SJSA1 (cell line): Measurements from ENCODE around the gene IL5RA. TPM values are rescaled to one million over a fixed set of nuclear protein-coding genes. Genes with fewer than 3 reads are reported as not detected.

Experiments
- DNase-seq, 2 experiments: peaks; one replicate each; pipeline ENCODE4 v3.0.0-alpha.2; 2015 to 2020; ENCODE audit warnings: low spot score in 2 of 2, low read depth in 1 of 2
- H3K27ac ChIP-seq: fragments of 250-450 bp; sonication (Bioruptor Pico); 2 replicates; pipeline ENCODE4 v1.5.1; 2020; ENCODE audit warnings: mild to moderate bottlenecking, moderate library complexity
- H3K27me3 ChIP-seq: fragments of 250-450 bp; sonication (Bioruptor Pico); replicated peaks from 2 replicates; pipeline ENCODE4 v1.5.1; 2020; ENCODE audit warnings: mild to moderate bottlenecking, moderate library complexity
- H3K36me3 ChIP-seq: fragments of 250-450 bp; sonication (Bioruptor Pico); 2 replicates; pipeline ENCODE4 v1.5.1; 2020; ENCODE audit warnings: mild to moderate bottlenecking
- H3K4me1 ChIP-seq: fragments of 250-450 bp; sonication (Bioruptor Pico); replicated peaks from 2 replicates; pipeline ENCODE4 v1.6.1; 2021; ENCODE audit warnings: mild to moderate bottlenecking
- H3K4me3 ChIP-seq: fragments of 250-450 bp; sonication (Bioruptor Pico); 2 replicates; pipeline ENCODE4 v1.5.1; 2020; ENCODE audit warnings: mild to moderate bottlenecking
- H3K9me3 ChIP-seq: fragments of 250-450 bp; sonication (Bioruptor Pico); replicated peaks from 2 replicates; pipeline ENCODE4 v1.5.1; 2020; ENCODE audit warnings: mild to moderate bottlenecking
- total RNA-seq: library from RNA; depleted of rRNA; stranded (reverse); fragments of >200 nt; shearing (Covaris generic); gene quantifications from 2 replicates; pipeline ENCODE4 v1.2.3, GENCODE V29; 2014

The IL5RA gene
- total RNA-seq, 1 experiment from 2014 or later: not detected

DNA sequence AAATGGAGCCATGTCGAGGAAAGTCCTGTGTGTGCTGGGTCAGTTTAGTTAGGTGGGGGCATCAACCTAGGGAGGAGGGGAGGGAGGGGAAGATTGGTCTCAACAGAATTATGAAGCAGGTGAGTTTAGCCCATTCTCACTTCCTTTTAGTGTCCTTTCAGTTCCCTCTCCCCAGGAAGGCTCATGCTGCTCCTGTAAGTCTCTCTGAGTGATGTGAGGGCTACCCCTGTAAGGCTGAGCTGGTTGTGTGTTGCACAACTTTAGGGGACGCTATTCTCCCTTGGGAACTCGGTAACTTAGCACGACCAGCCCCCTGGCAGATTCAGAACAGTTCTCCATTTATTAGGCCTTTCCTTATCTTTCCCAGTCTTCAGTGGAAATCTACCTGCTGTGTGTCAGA lies 21.2 kb downstream of the IL5RA start:
- Histone ChIP-seq H3K27me3 (no peaks in the 10 kb centered on the region), H3K4me3 (no peak overlapping the region)

DNA sequence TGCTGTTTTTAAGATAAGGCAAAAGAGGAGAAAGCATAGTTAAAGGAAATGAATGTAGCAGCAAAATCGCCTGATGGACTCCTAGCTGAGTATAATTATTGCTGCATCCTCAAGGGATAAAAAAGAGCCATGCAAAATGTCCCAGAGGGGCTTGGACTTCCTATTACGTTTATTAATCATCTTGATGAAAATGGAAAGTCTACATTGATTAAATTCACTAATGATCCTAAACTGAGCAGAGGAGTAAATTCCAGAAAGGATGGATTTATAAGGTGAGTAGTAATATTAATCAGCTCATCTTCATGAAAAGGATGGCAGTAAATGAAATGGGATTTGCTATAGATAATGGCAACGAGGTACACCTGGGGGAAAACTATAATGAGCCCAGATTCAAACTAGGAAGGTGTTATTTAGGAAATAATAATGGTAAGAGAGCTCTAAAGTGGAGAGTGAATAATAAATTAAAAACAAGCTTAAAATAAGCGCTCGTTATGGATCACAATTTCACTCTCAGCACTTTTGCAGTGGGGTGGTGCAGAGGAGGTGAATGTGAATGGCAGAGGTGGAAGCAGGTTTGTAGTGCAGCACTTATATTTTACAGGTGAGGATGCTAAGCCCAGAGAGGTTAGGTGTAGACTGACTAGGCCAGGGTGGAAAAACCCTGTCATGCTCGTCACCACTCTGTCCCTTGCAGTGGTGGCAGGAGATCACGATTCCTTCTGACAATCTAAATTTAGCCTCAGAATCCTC lies 22.3 kb downstream of the IL5RA start:
- no peaks in the 10 kb centered on the region for H3K36me3 ChIP-seq
- no peaks in the 10 kb centered on the region for H3K4me1 ChIP-seq
- no peaks in the 10 kb centered on the region for H3K27me3 ChIP-seq
- no peak overlapping the region for H3K27ac ChIP-seq
- DNase-seq: no peak
- no peaks in the 10 kb centered on the region for H3K9me3 ChIP-seq
- H3K4me3 ChIP-seq: no peak overlapping the region

More for the DNA sequence above, 21.2 kb downstream of the IL5RA start:
- Histone ChIP-seq H3K4me1 (no peaks in the 10 kb centered on the region), H3K9me3 (no peaks in the 10 kb centered on the region), H3K27ac (no peak overlapping the region), H3K36me3 (no peaks in the 10 kb centered on the region)
- DNase-seq: no peak

DNA sequence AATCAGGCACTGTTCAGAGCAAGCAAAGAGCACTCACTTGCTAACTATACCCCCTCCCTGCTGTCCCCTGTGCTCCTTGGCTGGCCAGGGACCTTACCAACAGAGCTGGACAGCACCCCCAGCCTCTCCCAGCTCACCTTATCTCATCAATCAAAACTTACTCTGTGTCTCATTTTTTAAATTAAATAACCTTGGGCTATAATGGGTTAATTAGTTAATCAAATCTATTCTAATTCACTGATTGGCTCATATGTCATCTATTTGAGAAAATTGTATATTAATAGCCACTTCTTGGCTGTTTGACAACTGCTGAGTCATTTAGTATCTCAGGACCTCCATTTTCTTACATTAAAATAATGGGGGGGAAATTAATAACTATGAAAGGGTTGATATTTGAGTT lies 22.9 kb downstream of the IL5RA start:
- H3K27ac ChIP-seq: no peak overlapping the region
- DNase-seq: no peak
- no peaks in the 10 kb centered on the region for H3K27me3 ChIP-seq
- H3K4me1 ChIP-seq: no peaks in the 10 kb centered on the region
- no peak overlapping the region for H3K4me3 ChIP-seq
- no peaks in the 10 kb centered on the region for H3K9me3 ChIP-seq
- H3K36me3 ChIP-seq: no peaks in the 10 kb centered on the region

DNA sequence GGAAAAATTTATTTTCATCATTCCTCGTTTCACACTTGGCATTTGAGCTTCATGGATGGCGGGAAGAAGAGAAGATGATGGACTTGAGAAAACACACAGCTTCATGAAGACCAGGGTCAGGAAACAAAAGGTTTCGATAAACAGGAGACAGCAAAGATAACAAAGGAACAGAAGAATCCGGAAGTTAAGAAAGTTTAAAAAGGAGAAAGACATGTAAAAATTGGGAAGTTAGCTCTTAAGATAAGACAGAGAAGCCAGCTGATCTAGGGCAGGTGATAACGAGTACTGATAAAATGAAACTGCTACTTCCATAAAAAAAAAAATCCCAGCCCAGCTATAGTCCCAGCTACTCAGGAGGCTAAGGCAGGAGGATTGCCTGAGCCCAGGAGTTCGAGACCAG lies 23.9 kb downstream of the IL5RA start:
- H3K4me1 ChIP-seq: no peaks in the 10 kb centered on the region
- no peaks in the 10 kb centered on the region for H3K27me3 ChIP-seq
- no peaks in the 10 kb centered on the region for H3K9me3 ChIP-seq
- H3K36me3 ChIP-seq: no peaks in the 10 kb centered on the region
- H3K27ac ChIP-seq: no peak overlapping the region
- H3K4me3 ChIP-seq: no peak overlapping the region
- DNase-seq: no peak

DNA sequence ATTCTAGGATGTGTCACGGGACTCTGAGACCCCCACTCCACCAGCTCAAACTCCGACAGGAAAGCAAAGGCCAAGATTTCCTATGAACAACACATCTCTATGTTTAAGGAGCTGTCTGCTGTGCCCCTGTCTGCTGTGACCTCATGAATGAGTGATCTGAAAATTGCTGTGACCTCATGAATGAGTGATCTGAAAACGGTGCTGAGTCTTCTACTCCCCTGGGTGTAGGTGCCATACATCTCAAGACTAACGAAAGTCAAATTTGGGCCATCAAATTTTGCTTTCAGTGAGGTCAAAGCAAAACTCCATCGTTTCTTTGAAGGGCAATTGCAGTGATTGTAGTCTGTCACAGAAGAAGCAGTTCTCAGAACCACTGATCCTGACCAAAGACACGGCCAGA lies 24.4 kb downstream of the IL5RA start:
- Histone ChIP-seq H3K4me1 (no peaks in the 10 kb centered on the region), H3K27ac (no peak overlapping the region)
- no peak for DNase-seq

DNA sequence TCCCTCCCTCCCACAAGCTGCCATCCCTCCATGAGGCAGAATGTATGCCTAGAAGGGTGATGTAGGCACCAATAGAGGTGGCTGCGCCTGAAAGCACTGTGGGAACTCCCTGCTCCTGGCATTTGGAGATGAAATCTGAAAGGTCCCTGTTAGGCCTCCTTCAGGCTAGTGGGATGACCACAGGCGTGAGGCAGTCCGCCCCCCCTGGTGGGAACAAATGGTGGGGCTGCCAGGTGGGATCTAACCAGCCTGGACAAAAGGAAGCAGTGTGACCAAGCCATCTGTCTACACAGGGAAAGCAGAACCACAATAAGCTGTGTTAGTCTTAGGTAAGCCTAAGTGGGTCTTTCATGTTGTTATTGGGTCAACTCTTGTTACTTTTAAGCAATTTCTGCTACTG lies 25.3 kb downstream of the IL5RA start:
- Histone ChIP-seq H3K27me3 (no peaks in the 10 kb centered on the region), H3K27ac (no peak overlapping the region), H3K36me3 (no peaks in the 10 kb centered on the region), H3K9me3 (no peaks in the 10 kb centered on the region), H3K4me1 (no peaks in the 10 kb centered on the region), H3K4me3 (no peak overlapping the region)
- DNase-seq: no peak

More for the DNA sequence above, 24.4 kb downstream of the IL5RA start:
- Histone ChIP-seq H3K27me3 (no peaks in the 10 kb centered on the region), H3K4me3 (no peak overlapping the region), H3K36me3 (no peaks in the 10 kb centered on the region), H3K9me3 (no peaks in the 10 kb centered on the region)

DNA sequence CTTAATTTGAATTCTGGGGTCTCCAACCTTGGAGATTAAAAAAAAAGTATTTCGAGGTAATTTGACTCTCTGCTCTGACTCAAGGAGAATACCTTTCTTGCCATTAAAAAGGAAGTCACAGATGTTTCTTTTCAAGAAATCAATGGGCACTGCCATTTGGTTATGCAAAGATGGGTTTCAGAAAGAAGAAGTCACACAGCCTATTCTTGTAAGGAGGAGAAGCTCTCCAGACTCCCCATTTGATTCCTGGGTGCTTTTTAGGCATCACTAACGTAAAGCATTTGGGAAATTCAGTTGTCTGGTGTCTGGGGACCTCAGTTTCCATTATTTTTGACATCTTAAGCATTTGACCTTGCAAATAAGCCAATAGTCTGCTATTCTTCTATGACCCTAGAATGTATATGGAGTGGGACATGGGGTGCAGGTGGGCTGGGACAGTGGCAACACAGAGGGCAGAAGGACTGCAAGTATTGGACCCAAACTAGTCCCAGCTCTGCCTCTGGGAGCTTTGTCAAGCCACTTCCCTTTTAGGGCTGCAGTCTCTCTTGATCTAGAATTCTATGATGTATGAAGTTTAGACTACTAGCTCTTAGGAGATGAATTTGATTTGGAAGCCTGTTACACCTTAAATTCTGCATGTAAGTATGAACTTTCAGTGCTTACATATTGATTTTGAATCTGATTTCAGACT lies 27.8 kb downstream of the IL5RA start:
- DNase-seq: no peak
- no peaks in the 10 kb centered on the region for H3K36me3 ChIP-seq
- H3K27me3 ChIP-seq: no peaks in the 10 kb centered on the region
- no peaks in the 10 kb centered on the region for H3K4me1 ChIP-seq
- H3K4me3 ChIP-seq: no peak overlapping the region
- H3K27ac ChIP-seq: no peak overlapping the region
- H3K9me3 ChIP-seq: no peaks in the 10 kb centered on the region

DNA sequence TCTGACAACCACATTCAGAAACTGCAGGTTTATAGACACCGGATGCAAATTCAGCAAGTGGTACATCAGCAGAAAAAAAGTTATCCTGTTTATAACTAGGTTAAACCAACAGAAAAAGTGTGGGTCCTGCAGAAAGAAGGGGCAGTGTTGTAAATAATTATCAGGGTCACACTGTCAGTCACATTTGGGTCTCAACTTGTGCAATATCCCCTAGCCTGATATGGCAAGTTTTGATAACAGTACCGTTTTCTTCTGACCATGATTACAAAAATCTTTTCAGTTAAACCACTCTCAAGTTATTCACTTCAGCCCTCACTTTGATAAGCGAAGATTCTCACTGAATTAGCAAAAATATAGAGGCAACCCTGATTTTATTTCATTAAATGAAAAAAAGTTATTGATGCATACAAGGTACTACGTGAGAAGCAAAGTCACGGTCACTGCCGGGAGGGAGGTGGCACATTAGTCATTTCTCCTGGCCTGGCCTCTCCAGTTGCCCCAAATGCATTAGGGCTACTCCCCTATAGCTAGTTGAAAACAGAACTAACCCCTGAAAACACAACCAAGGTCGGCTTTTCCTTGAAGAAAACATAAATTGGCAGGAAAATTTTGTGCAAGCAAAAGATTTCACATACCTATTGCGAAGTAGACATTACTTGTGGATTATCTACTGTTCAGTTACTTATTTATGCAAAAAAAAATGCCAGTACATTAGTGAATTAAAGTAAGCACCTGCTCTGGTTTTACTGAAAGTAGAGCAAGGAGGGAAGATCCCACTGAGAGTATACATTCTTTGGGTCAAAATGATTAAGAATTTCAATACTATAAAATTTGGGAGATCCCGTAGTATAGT lies 28.6 kb downstream of the IL5RA start:
- Histone ChIP-seq H3K36me3 (no peaks in the 10 kb centered on the region), H3K27me3 (no peaks in the 10 kb centered on the region), H3K9me3 (no peaks in the 10 kb centered on the region), H3K4me1 (no peaks in the 10 kb centered on the region), H3K27ac (no peak overlapping the region), H3K4me3 (no peak overlapping the region)
- no peak for DNase-seq

DNA sequence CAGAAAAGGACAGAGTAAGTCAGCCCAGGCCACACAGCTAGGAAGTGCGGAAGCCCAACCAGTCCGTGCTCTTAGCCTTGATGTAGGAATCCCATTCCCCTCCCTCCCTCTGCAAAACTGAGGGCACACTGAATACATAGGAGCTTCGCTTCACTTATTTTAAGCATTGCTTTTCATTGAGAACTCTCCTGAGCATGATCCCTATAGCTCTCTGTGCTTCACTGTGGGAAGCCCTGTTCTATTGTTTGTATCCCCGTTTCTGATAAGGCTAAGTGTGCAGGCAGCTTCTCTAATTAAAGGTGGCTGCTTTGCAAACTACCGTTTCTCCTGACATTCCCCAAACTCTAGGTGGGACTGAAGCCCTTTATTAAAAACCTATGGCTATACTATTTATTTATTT lies 29.9 kb downstream of the IL5RA start:
- no peaks in the 10 kb centered on the region for H3K27me3 ChIP-seq
- H3K4me1 ChIP-seq: no peaks in the 10 kb centered on the region
- H3K27ac ChIP-seq: no peak overlapping the region
- DNase-seq: no peak
- no peak overlapping the region for H3K4me3 ChIP-seq
- no peaks in the 10 kb centered on the region for H3K9me3 ChIP-seq
- H3K36me3 ChIP-seq: no peaks in the 10 kb centered on the region

DNA sequence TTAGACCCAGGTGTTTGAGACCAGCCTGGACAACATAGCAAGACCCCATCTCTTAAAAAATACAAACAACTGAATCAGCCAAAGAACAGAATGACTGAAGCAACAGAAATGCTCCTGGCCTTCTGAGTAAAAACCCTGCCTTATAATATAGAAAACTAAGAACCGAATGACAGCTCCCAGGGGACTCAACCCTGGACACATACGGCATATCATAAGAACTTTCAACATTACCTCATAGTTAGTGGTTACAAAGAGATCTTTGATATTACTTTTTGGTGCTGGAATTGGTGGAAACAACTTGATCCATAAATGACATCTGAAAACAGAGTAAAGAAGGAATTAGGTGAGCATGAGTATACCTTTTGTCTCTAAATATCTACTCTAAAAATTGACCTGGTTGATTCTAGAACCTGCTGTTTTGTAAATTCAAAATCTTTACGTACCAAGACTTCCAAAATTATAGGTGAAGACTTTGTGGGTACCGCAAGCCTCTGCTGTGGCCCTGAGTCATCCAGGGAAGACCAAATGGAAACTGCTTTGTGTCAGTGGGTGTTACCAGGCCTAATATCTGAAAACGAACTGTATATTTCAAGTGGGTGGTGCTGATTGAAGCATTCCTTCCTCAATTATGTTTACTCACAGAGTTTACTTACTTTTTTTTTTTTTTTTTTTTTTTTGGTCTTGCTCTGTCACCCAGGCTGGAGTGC lies 35.5 kb downstream of the IL5RA start:
- H3K27me3 ChIP-seq: no peaks in the 10 kb centered on the region
- H3K27ac ChIP-seq: no peak overlapping the region
- H3K9me3 ChIP-seq: no peaks in the 10 kb centered on the region
- H3K4me1 ChIP-seq: no peaks in the 10 kb centered on the region
- no peak overlapping the region for H3K4me3 ChIP-seq
- DNase-seq: no peak
- H3K36me3 ChIP-seq: no peaks in the 10 kb centered on the region

DNA sequence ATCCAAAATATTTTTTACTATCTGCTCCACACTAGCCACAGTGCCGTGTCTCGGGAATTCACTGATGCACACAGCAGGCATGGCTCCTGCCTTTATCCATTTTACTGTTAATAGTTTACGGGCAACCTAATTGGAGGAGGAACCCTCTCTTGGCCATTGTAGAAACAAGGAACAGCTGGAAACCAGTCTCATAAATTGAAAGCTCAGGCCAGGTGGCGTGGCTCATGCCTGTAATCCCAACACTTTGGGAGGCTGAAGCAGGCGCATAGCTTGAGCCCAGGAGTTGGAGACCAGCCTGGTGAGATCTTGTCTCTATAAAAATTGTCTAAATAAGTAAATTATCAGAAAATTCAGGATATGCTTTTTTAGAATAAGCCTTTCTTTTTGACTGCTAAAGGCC lies 39.0 kb downstream of the IL5RA start:
- H3K27ac ChIP-seq: no peak overlapping the region
- no peak overlapping the region for H3K4me3 ChIP-seq
- H3K36me3 ChIP-seq: no peaks in the 10 kb centered on the region
- no peaks in the 10 kb centered on the region for H3K4me1 ChIP-seq
- DNase-seq: no peak
- no peaks in the 10 kb centered on the region for H3K27me3 ChIP-seq
- H3K9me3 ChIP-seq: no peaks in the 10 kb centered on the region

DNA sequence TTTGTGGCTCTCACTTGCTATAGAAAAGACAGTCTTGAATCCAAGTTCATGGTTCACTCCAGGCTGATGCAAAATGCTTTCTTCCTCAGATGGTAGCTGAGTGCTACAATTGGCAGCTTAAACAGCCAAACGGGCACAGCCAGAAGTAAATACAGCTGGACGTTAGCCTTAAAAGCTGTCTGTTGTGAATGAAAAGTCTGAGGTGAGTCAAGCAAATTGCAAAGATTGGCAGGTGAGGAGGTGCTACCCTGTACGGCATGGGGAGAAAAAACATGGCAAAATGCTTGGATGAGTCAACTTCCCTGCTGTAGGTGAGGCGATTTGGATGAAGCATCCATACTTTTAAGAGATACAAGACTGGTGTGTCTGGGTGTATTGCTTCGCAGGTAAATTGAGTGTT lies 40.5 kb downstream of the IL5RA start:
- no peak overlapping the region for H3K27ac ChIP-seq
- no peaks in the 10 kb centered on the region for H3K9me3 ChIP-seq
- H3K27me3 ChIP-seq: no peaks in the 10 kb centered on the region
- no peak overlapping the region for H3K4me3 ChIP-seq
- DNase-seq: no peak
- H3K4me1 ChIP-seq: no peaks in the 10 kb centered on the region
- H3K36me3 ChIP-seq: no peaks in the 10 kb centered on the region

DNA sequence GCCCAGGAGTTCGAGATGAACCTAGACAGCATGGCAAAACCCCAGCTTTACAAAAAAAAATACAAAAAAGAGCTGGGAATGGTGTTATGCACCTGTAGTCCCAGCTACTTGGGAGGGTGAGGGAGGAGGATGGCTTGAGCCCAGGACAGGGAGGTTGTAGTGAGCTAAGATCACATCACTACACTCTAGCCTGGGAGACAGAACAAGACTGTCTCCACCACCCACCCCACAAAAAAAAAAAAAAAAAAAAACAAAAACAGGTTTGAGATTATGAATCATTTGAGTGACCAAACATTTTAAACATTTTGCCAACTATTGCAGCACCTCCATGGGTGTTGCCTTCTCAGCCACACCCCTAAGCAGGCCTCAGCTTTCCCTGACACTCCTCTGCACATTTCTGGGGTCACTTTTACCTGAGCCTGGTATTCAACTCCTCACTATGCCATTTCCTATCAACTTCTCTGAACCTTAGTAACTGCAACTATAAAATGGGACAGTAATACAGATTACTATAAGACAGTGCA lies 41.8 kb downstream of the IL5RA start:
- Histone ChIP-seq H3K27me3 (no peaks in the 10 kb centered on the region), H3K4me1 (no peaks in the 10 kb centered on the region), H3K4me3 (no peak overlapping the region), H3K36me3 (no peaks in the 10 kb centered on the region), H3K9me3 (no peaks in the 10 kb centered on the region), H3K27ac (no peak overlapping the region)
- no peak for DNase-seq
